IPS-NIHi7 (cell line): ENCODE data around the gene SLC39A11.
"Not testable (repeated sequence)": the region's sequence is repeated elsewhere in the genome, so short reads cannot be mapped to it uniquely, and the experiment has no call there.

ENCODE experiments used
- DNase-seq: peaks from one replicate; pipeline ENCODE4 v3.0.0; 2012; ENCODE audit warnings: mixed read lengths; ENCODE audit errors: extremely low spot score

Gene SLC39A11

GRCh38 chr17:73071066-73071999 lies 21.2 kb downstream of the SLC39A11 start:
- DNase-seq, result no peak

- DNase-seq, result no peak
These were observed 22.6 kb downstream of the SLC39A11 start for GRCh38 chr17:73069841-73070240.

- no peak for DNase-seq
These were observed 23.2 kb downstream of the SLC39A11 start for GRCh38 chr17:73069164-73069770.

- DNase-seq, result no peak
These were observed 23.9 kb downstream of the SLC39A11 start for GRCh38 chr17:73068322-73069153.

- not testable (repeated sequence) for DNase-seq
These were observed 24.8 kb downstream of the SLC39A11 start for GRCh38 chr17:73067699-73068098.

- DNase-seq, result no peak
These were observed 25.4 kb downstream of the SLC39A11 start for GRCh38 chr17:73067075-73067474.

- DNase-seq, result no peak
These were observed 26.2 kb downstream of the SLC39A11 start for GRCh38 chr17:73066148-73066884.

- DNase-seq, result no peak
These were observed 27.1 kb downstream of the SLC39A11 start for GRCh38 chr17:73065376-73065775.

GRCh38 chr17:73064084-73064938 lies 28.2 kb downstream of the SLC39A11 start:
- no peak for DNase-seq

GRCh38 chr17:73062726-73063125 lies 29.8 kb downstream of the SLC39A11 start:
- no peak for DNase-seq

GRCh38 chr17:73061161-73061560 lies 31.3 kb downstream of the SLC39A11 start:
- no peak for DNase-seq

GRCh38 chr17:73060721-73061120 lies 31.8 kb downstream of the SLC39A11 start:
- DNase-seq, result no peak

GRCh38 chr17:73059713-73060112 lies 32.8 kb downstream of the SLC39A11 start:
- DNase-seq, result not testable (repeated sequence)

GRCh38 chr17:73058022-73058421 lies 34.5 kb downstream of the SLC39A11 start:
- no peak for DNase-seq

GRCh38 chr17:73057196-73057595 lies 35.3 kb downstream of the SLC39A11 start:
- DNase-seq, result no peak

GRCh38 chr17:73052923-73053322 lies 39.6 kb downstream of the SLC39A11 start:
- DNase-seq, result no peak

GRCh38 chr17:73050797-73051196 lies 41.7 kb downstream of the SLC39A11 start:
- no peak for DNase-seq

- DNase-seq, result no peak
These were observed 44.3 kb downstream of the SLC39A11 start for GRCh38 chr17:73048170-73048569.

- DNase-seq, result no peak
These were observed 46.8 kb downstream of the SLC39A11 start for GRCh38 chr17:73045724-73046123.
